C4-2B (cell line): ENCODE data around the gene CD80.

Experiments used
- H3K27ac ChIP-seq: fragments of 450-650 bp; 2 replicates; pipeline ENCODE4 v1.5.1; 2017
- ZFX ChIP-seq: fragments of 450-650 bp; IDR thresholded peaks from 2 replicates; pipeline ENCODE4 v1.6.1; 2017
- TF ChIP-seq, protein P1 (sequence below): fragments of 450-650 bp; conservative IDR thresholded peaks from 2 replicates; pipeline ENCODE4 v1.5.1; 2017; ENCODE audit warnings: mild to moderate bottlenecking

The CD80 gene

GRCh38 chr3:119562307-119562961 is 3.0 kb upstream of the CD80 start:
- no peak overlapping the region for H3K27ac ChIP-seq
- TF ChIP-seq ZFX = no peak
- TF ChIP-seq, protein P1, sequence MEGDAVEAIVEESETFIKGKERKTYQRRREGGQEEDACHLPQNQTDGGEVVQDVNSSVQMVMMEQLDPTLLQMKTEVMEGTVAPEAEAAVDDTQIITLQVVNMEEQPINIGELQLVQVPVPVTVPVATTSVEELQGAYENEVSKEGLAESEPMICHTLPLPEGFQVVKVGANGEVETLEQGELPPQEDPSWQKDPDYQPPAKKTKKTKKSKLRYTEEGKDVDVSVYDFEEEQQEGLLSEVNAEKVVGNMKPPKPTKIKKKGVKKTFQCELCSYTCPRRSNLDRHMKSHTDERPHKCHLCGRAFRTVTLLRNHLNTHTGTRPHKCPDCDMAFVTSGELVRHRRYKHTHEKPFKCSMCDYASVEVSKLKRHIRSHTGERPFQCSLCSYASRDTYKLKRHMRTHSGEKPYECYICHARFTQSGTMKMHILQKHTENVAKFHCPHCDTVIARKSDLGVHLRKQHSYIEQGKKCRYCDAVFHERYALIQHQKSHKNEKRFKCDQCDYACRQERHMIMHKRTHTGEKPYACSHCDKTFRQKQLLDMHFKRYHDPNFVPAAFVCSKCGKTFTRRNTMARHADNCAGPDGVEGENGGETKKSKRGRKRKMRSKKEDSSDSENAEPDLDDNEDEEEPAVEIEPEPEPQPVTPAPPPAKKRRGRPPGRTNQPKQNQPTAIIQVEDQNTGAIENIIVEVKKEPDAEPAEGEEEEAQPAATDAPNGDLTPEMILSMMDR = no peak

DNA sequence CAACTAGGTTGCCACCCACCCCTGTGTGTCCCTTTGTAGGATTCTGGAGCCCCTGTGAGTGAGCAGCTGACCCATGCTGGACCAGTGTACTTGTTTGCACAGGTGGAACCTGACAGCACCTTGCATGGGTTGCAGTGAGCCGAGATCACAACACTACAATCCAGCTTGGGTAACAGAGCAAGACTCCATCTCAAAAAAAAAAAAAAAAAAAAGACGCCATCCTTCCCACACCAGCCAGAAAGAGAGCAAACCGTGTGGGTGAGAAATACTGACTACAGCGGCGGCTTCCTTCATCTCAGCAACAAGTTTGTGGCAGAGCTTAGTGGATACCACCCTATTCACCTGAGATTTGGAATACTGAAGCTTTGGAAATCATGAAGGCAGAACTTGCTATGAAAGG is 746 bp upstream of the CD80 start:
- no peak overlapping the region for H3K27ac ChIP-seq
- TF ChIP-seq ZFX = no peak
- TF ChIP-seq, protein P1 = no peak

DNA sequence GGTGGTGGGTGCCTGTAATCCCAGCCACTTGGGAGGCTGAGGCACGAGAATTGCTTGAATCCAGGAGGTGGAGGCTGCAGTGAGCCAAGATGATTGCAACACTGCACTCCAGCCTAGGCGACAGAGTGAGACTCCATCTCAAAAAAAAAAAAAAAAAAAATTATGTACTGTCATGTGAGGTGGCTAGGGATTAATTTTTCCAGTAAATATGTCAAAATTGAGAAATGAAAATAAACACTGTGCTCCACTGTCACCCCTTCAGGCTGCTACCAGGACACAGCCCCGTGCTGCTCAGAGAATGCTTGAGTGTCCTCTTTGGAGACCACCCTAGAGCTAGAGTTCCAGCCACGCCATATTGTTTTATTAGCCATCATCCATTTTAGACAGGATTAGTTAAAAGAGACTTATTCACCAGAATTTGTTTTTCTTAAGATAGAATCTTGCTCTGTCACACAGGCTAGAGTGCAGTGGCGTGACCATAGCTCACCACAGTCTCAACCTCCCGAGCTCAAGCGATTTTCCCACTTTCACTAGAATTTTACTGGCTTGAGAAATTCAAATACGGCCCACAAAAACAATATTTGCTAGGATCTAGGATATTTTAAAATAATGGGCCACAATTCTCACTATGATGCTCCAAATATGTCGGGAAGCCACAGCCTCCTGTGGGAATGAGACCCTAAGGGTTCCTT is 642 bp downstream of the CD80 start:
- TF ChIP-seq, protein P1 = no peak
- no peak for TF ChIP-seq ZFX
- H3K27ac ChIP-seq = no peak overlapping the region

GRCh38 chr3:119557877-119558269 is 1.5 kb downstream of the CD80 start:
- no peak for TF ChIP-seq ZFX
- TF ChIP-seq, protein P1 = no peak
- no peak overlapping the region for H3K27ac ChIP-seq

GRCh38 chr3:119557192-119557876 is 2.1 kb downstream of the CD80 start:
- no peak overlapping the region for H3K27ac ChIP-seq
- no peak for TF ChIP-seq ZFX
- TF ChIP-seq, protein P1 = no peak

- TF ChIP-seq ZFX = no peak
- TF ChIP-seq, protein P1 = no peak
- no peak overlapping the region for H3K27ac ChIP-seq
Measured at GRCh38 chr3:119555929-119556328, 3.5 kb downstream of the CD80 start.

- TF ChIP-seq, protein P1 = no peak
- no peak for TF ChIP-seq ZFX
- H3K27ac ChIP-seq = no peak overlapping the region
Measured at GRCh38 chr3:119555309-119555735, 4.1 kb downstream of the CD80 start.
